Stimulated activated CD8-positive, alpha-beta memory T cell treated with anti-CD3 and anti-CD28 coated beads, Interleukin-7, amount 100 ng/mL, for 1 hour (primary cell): Measurements from ENCODE around the gene TIMM29.
"Not testable (repeated sequence)": the region's sequence is repeated elsewhere in the genome, so short reads cannot be mapped to it uniquely, and the experiment has no call there.

ENCODE experiments used
- DNase-seq, 2 donors: peaks; one replicate each; pipeline ENCODE4 v3.0.0-alpha.2; 2020; ENCODE audit warnings: low read depth in 2 of 2

TIMM29 gene

DNA sequence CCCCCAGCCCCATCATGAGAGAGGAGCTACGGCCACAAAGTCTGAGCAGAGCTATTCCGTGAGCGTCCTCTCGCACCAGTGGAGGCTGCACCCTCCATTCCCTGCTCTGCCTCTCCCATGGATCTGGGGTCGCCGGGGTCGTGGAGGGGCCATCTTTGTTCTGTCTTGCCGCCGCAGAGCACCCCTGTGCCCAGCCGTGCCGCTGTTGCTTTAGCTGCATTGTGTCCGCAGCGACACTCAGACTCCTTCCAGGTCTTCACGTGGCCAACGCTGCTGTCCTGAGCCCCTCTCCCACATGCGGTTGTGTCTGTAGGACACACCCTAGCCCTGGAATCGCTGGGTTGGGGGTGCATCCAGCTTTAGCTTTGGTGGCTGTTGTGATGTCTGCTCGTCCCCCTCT lies 16.0 kb upstream of the TIMM29 start:
- DNase-seq: no peak

DNA sequence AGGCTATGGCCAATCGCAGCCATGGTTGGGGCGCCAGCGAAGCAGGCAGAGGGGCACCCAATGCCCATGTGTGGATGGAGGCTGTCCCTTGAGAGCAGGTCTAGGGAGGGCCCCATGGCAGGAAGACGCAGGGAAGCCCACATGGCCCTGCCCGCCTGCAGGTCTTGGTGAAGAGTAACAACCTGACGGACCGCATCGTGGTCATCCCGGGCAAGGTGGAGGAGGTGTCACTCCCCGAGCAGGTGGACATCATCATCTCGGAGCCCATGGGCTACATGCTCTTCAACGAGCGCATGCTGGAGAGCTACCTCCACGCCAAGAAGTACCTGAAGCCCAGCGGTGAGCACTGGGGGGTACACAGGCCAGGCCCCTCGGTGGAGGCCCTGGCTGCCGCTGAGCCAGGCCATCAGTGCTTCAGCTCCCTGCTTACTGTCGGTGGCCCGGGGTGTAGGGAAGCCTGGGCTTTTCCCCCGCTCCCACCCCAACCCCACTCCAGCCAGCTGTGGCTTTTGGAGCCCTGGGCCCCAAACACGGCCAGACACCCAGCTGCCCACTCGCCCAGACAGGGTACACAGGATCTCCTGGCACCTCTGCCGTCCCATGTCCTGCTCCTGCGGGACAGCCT lies 14.8 kb upstream of the TIMM29 start:
- DNase-seq: no peak

DNA sequence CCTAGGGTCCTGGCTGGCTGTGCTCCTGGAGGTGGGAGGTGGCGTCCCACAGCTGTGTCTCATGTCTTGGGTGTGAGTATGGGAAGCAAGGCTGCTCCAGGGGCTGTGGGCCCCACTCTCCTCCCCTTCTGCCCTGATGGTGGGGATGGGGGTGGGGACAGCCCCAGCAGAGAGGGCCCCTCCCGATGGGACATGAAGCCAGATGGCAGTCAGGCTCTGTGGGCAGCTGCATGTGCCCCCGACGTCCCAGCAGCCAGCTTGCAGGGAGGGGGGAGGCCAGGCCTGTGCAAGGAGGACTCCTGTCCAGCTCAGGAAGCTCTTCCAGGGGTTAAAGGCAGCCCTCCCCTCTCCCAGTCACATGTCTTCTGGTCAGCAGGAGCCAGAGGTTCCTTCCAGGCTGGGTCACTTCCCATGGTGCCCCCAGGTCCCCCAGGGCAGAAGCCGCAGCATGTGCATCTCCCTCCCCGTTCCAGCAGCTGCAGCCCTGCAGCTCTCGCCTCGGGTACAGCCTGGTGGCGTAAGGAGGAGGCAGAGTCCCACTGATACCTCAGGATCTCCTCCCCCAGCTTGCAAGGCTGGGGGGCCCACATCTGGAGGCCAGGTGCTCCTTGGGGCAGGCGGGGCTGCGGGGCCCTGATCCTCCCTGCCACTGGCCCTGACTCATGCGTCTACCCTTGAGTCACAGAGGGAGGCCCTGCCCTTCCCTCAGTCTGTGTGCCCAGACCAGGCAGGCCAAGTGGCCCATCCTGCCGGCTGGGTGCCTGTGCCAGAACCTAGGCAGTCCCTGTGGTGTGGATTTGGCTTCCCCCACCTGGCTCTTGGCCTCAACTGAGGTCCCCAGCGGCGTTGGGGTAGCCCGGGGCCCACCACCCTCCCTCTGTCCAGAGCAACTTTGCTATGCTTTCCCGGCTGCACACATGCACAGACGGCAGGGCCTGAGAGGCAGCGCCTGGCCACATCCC lies 13.2 kb upstream of the TIMM29 start:
- DNase-seq: no peak

DNA sequence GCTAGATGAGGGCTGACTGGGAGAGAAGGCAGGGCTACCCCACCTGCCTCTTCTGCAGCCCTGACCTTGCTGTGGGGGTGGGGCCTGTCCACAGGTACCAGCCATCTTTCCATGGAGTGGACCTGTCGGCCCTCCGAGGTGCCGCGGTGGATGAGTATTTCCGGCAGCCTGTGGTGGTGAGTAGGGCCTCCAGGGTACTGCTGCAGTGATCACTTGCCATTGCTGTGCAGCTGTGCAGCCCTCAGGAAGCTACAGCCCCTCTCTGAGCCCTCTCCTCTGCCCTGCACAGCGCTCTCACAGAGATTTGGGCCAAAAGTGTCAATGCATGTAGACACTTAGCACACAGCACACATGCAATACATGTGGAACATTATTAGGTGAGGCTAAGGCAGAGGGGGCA lies 12.0 kb upstream of the TIMM29 start:
- DNase-seq: no peak

DNA sequence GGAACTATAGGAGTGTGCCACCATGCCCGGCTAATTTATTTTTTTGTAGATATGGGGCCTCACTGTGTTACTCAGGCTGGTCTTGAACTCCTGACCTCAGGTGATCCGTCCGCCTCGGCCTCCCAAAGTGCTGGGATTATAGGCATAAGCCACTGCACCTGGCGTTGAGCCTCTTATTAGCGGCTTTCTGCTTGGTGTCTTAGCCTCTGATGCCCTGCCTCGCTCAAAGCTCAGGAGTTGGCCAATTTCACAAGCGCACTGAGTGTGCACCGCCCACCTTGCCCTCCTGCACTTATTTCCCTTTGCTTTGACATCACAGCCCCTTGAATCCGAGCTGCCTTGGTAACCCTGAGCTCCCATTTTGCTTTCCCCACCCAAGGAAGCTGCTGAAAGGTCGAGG lies 10.3 kb upstream of the TIMM29 start:
- no peak for DNase-seq

DNA sequence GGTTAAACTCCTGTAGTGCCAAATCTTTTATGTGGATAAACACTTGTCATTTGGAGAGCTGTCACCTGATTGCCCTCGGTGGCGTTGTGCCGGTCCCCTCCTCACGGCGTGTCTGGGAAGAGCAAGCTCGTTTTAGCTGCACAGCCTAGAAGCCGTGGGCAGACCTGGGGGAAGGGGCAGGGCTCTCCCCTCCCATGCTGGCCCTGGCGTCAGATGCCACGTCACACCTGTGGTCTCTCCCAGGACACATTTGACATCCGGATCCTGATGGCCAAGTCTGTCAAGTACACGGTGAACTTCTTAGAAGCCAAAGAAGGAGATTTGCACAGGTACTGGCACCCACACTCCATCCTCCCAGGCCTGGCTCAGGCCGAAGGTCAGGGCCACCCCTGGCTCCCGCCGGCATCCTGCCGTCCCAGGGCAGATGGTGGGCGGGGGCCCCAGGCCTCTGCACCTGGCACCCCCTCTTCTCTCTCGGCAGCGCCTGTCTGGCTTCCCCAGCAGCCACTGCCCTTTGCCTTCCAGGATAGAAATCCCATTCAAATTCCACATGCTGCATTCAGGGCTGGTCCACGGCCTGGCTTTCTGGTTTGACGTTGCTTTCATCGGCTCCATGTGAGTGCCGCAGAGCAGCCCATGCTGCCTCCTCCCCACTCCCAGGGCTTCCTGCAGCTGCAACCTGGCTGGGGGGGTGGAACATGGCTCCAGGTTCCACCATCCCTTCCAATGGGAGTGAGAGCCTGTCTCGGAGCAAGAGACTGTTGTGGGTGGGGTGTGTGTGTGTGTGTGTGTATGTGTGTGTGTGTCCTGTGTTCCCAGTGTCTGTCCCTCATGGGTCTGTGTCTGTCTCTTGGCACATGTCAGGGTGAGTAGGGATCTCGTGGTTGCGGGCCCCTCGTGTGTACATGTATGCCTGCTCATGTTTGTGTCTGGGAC lies 9.0 kb upstream of the TIMM29 start:
- no peak for DNase-seq

DNA sequence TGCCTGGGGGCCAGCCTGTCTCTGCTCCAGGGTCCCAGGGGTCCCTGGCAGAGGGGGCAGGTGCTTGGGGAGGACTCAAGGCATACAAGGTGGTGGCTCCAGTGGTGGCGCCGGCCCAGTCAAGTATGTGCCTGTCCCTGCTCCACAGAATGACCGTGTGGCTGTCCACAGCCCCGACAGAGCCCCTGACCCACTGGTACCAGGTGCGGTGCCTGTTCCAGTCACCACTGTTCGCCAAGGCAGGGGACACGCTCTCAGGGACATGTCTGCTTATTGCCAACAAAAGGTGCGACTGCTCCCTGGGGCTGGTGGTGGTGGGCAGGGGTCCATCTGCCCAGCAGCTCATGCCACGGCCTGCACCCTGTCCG lies 8.3 kb upstream of the TIMM29 start:
- no peak for DNase-seq

DNA sequence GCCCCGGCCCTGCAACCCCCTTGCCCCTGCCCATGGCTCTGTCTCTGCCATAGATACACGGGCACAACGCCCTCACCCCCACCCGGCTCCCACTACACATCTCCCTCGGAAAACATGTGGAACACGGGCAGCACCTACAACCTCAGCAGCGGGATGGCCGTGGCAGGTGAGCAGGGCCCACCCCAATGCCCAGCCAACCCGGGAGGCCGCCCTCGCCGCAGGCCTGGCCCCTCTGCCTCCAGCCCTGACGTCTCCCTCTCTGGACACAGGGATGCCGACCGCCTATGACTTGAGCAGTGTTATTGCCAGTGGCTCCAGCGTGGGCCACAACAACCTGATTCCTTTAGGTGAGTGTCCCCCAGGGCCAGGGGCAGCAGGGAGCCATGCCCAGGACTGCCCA lies 7.8 kb upstream of the TIMM29 start:
- DNase-seq: no peak

DNA sequence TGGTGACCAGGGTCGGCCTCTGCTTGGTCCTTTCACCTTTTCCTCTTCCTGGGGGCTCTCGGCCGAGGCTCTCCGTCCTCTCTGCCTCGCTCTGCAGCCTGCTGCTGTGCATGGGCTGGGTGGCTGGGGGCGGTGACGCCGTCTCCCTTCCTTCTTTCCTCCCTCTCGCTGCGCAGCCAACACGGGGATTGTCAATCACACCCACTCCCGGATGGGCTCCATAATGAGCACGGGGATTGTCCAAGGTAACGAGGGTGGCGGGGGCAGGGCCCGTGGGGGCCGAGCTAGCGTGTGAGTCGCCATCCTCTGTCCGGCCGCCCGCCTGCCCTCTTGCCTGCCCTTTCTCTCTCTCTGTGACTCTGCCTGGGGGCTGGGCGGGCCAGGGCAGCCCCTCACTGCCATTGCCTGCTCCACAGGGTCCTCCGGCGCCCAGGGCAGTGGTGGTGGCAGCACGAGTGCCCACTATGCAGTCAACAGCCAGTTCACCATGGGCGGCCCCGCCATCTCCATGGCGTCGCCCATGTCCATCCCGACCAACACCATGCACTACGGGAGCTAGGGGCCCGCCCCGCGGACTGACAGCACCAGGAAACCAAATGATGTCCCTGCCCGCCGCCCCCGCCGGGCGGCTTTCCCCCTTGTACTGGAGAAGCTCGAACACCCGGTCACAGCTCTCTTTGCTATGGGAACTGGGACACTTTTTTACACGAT lies 7.3 kb upstream of the TIMM29 start:
- DNase-seq: no peak

DNA sequence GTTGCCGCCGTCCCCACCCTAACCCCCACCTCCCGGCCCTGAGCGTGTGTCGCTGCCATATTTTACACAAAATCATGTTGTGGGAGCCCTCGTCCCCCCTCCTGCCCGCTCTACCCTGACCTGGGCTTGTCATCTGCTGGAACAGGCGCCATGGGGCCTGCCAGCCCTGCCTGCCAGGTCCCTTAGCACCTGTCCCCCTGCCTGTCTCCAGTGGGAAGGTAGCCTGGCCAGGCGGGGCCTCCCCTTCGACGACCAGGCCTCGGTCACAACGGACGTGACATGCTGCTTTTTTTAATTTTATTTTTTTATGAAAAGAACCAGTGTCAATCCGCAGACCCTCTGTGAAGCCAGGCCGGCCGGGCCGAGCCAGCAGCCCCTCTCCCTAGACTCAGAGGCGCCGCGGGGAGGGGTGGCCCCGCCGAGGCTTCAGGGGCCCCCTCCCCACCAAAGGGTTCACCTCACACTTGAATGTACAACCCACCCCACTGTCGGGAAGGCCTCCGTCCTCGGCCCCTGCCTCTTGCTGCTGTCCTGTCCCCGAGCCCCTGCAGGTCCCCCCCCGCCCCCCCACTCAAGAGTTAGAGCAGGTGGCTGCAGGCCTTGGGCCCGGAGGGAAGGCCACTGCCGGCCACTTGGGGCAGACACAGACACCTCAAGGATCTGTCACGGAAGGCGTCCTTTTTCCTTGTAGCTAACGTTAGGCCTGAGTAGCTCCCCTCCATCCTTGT lies 6.5 kb upstream of the TIMM29 start:
- DNase-seq: no peak

DNA sequence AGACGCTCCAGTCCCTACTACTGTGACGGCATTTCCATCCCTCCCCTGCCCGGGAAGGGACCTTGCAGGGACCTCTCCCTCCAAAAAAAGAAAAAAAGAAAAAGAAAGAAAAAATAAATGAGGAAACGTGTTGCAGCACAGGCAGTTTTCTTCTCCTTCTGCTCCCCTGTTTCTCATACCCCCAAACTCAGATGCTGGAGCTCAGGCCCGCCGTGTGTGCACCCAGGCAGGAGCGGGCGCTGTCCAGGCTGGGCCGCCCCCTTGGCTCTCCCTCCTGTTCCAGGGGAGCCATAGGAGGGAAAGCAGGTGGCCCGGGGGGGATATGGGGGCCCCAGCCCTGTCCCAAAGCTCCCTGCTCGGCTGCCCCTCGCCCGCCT lies 6.0 kb upstream of the TIMM29 start:
- DNase-seq: no peak

DNA sequence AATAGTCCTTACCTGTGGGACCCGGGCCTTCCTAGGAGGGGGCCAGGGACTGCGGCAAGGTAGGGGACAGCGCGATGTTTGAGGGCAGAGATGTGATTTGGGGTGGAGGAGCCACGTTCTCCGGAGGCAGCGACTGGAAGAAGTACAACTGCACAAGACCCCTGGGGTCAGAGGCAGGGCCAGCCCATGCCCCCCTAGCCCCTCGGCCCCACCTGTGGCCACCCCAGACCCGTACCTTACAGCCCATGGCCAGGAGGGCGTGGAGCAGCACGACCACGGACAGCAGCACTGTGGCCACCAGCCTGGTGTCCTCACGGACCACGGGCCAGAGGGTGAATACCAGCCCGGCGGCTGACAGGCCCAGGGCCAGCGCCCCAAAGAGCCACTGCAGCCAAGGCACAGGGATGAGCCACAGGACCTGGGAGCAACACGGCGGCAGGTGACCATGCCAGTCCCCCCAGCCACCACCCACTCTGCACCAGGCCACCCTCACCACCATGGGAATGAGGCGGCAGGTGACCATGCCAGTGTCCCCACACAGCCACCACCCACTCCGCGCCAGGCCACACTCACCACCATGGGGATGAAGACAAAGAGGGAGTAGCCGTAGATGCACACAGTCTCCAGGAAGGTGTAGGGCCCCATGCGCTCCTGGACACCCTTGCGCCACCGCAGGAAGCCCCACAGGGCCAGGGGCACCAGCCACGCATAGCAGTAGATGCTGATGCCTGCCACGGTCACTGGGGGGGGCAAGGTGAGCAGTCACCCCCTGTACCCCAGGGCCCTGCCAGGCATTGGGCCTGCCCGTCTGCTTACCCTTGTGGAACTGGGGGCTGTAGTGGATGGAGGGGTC lies 5.1 kb upstream of the TIMM29 start:
- DNase-seq: no peak

DNA sequence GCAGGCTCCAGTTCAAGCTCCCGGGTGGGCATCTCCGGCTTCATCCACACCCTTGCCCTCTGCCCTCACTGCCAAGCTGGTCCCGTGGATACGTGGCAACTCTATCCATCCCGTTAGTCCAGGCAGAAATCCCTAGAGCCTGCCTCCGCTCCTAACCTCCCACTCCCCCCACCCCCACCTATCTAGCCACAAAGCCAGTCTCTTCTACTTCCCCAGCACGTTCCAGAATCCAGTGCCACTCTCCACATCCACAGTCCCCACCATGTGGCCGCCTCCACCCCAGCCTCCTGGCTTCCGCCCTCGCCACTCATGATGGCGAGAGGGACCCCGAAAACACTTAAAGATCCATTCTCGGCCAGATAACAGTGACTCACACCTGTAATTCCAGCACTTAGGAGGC lies 4.0 kb upstream of the TIMM29 start:
- no peak for DNase-seq

DNA sequence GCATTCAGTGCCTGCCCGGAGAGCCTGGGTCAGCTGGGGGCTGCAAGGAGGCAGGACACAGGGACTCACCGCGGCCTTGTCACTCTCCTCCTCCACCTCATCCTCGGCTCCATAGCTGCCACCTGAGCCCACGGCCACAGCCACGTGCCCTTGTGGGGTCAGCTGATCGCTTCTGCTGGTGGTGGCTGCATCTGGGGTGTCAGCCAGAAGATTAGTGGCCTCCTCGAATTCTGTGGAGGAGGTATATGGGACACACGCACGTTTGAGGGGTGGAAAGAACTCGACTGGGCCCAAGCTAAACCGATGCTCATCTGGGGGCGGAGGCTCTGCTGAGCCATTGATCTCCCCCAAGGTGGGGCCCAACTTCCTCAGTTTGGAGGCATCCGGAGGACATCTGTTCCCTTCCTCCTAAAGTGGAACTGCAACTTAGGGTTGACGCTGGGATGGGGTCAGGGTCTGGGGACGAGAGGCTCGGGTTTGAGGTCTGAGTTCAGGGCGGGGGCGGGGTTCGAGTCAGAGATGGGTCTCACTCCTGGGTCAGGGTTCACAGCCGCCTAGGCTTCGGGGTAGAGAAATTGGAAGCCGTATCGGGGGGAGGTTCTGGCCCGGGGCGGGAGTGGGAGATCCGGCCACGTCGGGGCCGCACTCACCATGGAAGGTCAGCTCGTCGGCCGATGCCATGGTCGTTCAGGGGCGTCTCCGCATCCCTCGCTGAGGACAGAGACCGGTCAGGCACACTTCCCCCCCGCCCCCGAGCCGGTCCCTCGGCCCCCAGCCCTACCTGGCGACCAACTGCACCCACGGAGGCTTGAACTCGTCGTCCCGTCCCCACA lies 665 bp upstream of the TIMM29 start:
- DNase-seq: no peak

DNA sequence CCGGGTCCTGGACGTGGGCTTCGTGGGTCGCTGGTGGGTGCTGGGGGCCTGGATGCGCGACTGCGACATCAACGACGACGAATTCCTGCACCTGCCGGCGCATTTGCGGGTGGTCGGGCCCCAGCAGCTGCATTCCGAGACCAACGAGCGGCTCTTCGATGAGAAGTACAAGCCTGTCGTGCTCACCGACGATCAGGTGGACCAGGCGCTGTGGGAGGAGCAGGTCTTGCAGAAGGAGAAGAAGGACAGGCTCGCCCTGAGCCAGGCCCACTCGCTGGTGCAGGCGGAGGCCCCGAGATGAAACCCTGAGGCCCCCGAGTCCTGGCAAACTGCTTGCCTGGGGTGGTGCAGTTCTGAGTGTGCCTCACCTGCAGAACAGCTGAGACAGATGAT lies 787 bp downstream of the TIMM29 start:
- no peak for DNase-seq

DNA sequence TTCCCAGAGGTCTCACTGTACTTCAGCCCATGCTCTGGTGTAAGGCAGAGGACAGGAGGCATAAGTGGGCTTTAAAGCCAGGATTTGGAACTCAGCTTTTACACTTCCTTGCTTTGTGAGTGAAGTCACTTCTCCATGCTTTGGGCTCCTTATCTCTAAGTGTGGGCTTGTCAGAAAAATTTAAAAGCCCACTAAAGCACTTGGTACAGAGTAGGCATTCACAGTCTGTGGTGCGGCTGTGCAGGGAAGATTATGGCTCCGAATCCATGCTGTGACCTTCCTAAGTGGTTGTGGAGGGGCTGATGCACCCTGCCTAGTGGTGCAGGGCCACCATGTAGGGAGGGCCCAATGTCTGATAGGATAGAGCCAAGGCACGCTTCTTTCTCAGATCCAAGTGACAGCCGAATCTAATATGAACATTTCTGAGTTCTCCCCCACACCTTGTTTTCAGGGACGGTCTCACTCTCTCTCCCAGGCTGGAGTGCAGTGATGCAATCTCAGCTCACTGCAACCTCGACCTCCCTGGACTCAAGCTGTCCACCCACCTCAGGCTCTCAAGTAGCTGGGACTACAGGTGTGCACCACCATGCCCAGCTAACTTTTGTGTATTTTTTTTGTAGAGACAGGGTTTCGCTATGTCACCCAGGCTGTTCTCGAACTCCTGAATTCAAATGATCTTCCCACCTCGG lies 6.9 kb downstream of the TIMM29 start:
- DNase-seq: no peak

DNA sequence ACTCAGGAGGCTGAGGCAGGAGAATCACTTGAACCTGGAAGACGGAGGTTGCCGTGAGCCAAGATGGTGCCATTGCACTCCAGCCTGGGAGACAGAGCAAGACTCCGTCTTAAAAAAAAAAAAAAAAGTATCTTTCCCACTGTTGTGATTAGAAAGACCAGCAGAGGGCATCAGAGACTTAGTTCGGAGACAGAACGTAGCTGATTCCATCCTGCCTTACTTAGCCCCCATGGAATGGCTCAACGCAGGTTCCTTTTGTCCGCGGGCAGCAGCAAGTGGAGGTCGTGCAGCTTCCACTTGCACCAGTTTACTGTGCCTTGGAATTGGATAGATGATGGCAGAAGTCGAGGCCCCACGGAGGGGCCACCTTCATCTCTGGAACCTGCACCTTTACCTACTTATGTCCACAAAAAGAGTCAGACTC lies 8.1 kb downstream of the TIMM29 start:
- DNase-seq: no peak

DNA sequence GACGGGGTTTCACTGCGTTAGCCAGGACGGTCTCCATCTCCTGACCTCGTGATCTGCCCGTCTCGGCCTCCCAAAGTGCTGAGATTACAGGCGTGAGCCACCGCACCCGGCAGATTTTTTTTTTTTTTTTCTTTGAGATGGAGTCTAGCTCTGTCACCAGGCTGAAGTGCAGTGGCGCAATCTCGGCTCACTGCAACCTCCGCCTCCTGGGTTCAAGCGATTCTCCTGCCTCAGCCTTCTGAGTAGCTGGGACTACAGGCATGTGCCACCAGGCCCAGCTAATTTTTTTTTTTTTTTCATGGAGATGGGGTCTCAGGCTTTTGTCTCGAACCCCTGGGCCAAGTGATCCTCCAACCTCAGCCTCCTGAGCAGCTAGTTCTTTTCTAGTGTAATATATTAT lies 13.0 kb downstream of the TIMM29 start:
- DNase-seq: not testable (repeated sequence)

DNA sequence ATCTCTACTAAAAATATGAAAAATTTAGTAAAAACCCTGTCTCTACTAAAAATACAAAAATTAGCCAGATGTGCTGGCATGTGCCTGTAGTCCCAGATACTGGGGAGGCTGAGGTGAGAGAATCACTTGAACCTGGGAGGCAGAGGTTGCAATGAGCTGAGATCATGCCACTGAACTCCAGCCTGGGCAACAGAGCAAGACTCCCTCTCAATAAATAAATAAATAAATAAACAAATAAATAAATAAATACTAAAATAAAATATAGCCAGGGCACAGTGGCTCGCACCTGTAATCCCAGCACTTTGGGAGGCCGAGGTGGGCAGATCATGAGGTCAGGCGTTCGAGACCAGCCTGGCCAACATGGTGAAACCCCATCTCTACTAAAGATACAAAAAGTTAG lies 14.8 kb downstream of the TIMM29 start:
- not testable (repeated sequence) for DNase-seq
